Measurements from ENCODE around the gene LETMD1. TPM values are rescaled to one million over a fixed set of nuclear protein-coding genes. Genes with fewer than 3 reads are reported as not detected.

LETMD1 gene
- total RNA-seq: 10 to 100 TPM; 59.5 to 87.2 (median 72.4) TPM
- 10 to 100 TPM; 37.0 to 66.0 (median 55.3) TPM for polyA plus RNA-seq

GRCh38 chr12:51047655-51048540, at the start of gene LETMD1:
Gene LETMD1 (plus strand): TSS chr12:51048327. CDS start chr12:51048357, 30 bp downstream.
- TF ChIP-seq POLR2AphosphoS5 (IDR thresholded peaks at IDR 0.05) (peak; percentile 60 to 91 (median 86)), EP300 (IDR thresholded peaks at IDR 0.05) (no peak), POLR2A (IDR thresholded peaks at IDR 0.05) (peak; percentile 50 to 56), CTCF (IDR thresholded peaks at IDR 0.05) (peak; percentile 80 to 89 (median 87))
- peak; percentile 98 for DNase-seq
- Histone ChIP-seq H3K4me1 (peaks cover 0 to 26% (median 21%) of the 10 kb centered on the region in 4 donors), H3K4me3 (peak within 1 kb of the TSS; percentile 71 to 83 (median 77)), H3K27ac (peak within 1 kb of the TSS; percentile 89 to 95 (median 92)), H3K36me3 (peaks cover 0 to 28% (median 4%) of the 10 kb centered on the region in 4 donors), H3K27me3 (no peaks in the 10 kb centered on the region), H3K9me3 (no peaks in the 10 kb centered on the region)
- WGBS, 2 donors: 3 to 4% methylated on average over 51 of the region's 51 CpGs
- intact Hi-C loops (cut with DNase I): loop anchor here (1.0 to 5.0 kb wide), 7 partner anchors 21 to 293 kb away; partner anchors contain the start of genes CSRNP2, DAZAP2, POU6F1 and SLC11A2

DNA sequence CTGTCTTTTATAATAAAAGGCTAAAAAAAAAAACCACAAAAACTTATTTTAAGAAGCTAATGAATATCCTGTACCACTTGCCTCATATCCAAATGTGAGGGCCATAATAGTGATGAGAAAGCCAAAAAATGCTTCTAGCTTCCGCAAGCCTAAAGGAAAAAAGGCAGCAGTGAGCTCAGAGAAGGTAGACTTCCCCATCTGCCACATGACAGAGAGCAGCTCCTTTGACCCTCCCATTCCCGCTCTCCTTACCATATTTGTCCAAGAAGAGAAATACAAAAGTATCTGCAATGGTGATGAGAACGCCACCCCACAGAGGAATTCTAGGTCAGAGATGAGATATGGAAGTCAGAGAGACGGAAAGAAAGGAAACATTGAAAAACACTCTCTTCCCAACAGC, 49.0 kb upstream of the LETMD1 start:
- Histone ChIP-seq H3K4me3 (no peak overlapping the region), H3K27ac (no peak overlapping the region), H3K9me3 (no peaks in the 10 kb centered on the region), H3K4me1 (no peaks in the 10 kb centered on the region), H3K36me3 (peaks cover 9 to 93% (median 18%) of the 10 kb centered on the region in 4 donors), H3K27me3 (no peaks in the 10 kb centered on the region)
- intact Hi-C loops (cut with DNase I): no loop called here
- no peak for DNase-seq
- no peak for TF ChIP-seq POLR2AphosphoS5 (IDR thresholded peaks at IDR 0.05)
- no peak for TF ChIP-seq EP300 (IDR thresholded peaks at IDR 0.05)
- no peak for TF ChIP-seq POLR2A (IDR thresholded peaks at IDR 0.05)
- TF ChIP-seq CTCF (IDR thresholded peaks at IDR 0.05): no peak
- 92 to 95% methylated on average over 4 of the region's 4 CpGs for WGBS, 2 donors

DNA sequence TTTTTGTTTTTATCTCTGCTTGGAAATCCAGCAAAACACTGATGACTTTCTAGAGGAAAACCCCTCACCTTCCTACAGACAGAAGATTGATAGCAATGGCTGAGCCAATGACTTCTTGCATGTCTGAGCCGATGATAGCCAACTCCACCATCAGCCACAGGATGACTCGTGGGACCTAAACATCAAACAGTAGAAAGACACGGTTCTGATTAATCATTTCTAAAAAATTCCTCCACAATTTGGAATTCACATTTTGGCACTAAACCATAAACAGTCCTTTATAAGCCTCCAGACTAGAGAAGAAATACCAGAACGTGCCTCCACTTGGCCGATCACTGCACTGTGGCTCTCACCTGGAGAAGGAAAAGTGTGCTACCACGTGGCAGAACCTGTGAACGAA, 47.9 kb upstream of the LETMD1 start:
- Histone ChIP-seq H3K4me3 (no peak overlapping the region), H3K9me3 (no peaks in the 10 kb centered on the region), H3K27ac (no peak overlapping the region), H3K27me3 (no peaks in the 10 kb centered on the region), H3K4me1 (no peaks in the 10 kb centered on the region), H3K36me3 (peaks cover 0 to 93% (median 24%) of the 10 kb centered on the region in 4 donors)
- no peak for DNase-seq
- intact Hi-C loops (cut with DNase I): no loop called here
- TF ChIP-seq EP300 (IDR thresholded peaks at IDR 0.05): no peak
- WGBS, 2 donors: 87 to 89% methylated on average over 7 of the region's 7 CpGs

DNA sequence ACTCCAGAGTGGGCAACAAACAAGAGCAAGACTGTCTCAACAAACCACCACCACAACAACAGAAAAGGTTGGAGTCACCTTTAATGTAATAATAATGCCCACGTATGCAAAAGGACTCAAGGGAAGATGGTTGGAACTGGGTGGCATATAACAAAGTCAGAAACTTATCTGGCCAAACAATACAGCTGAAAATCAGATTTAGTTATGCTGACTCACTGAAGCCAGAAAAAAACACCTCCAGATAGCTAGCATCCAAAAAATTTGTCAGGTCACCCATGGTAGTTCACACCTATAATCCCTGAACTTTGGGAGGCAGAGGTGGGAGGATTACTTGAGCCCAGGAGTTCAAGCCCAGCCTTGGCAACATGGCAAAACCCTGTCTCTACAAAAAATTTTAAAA, 46.3 kb upstream of the LETMD1 start:
- Histone ChIP-seq H3K4me1 (no peaks in the 10 kb centered on the region), H3K27me3 (no peaks in the 10 kb centered on the region), H3K27ac (no peak overlapping the region), H3K9me3 (no peaks in the 10 kb centered on the region), H3K36me3 (peaks cover 6 to 93% (median 17%) of the 10 kb centered on the region in 4 donors), H3K4me3 (no peak overlapping the region)
- 86 to 100% methylated on average over 1 of the region's 1 CpG for WGBS, 2 donors
- intact Hi-C loops (cut with DNase I): no loop called here
- TF ChIP-seq CTCF (IDR thresholded peaks at IDR 0.05): no peak
- no peak for TF ChIP-seq POLR2AphosphoS5 (IDR thresholded peaks at IDR 0.05)
- no peak for TF ChIP-seq EP300 (IDR thresholded peaks at IDR 0.05)
- TF ChIP-seq POLR2A (IDR thresholded peaks at IDR 0.05): no peak
- no peak for DNase-seq

DNA sequence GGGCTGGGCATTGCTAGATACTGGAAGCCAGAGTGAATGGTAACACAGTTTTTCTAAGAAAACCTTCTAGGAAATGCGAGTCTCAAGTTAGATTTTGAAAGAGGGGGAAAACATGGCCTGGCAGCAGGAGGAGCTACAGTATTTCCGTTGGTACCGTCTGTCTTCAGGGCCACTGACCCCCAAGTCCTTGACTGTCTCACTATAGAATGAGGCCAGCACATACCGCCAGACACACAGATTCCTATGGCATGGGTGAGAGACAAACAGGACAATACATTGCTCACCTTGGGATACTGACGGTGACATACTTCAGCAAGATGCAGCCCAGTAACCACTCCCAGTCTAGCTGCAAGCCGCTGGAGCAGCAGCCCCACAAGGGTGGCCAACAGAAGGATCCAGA, 43.6 kb upstream of the LETMD1 start:
- 92 to 93% methylated on average over 6 of the region's 6 CpGs for WGBS, 2 donors
- TF ChIP-seq POLR2A (IDR thresholded peaks at IDR 0.05) (no peak), POLR2AphosphoS5 (IDR thresholded peaks at IDR 0.05) (no peak), EP300 (IDR thresholded peaks at IDR 0.05) (no peak), CTCF (IDR thresholded peaks at IDR 0.05) (no peak)
- intact Hi-C loops (cut with DNase I): no loop called here
- no peaks in the 10 kb centered on the region for H3K9me3 ChIP-seq
- no peak overlapping the region for H3K27ac ChIP-seq
- H3K36me3 ChIP-seq: peaks cover 6 to 83% (median 16%) of the 10 kb centered on the region in 4 donors
- no peaks in the 10 kb centered on the region for H3K4me1 ChIP-seq
- no peaks in the 10 kb centered on the region for H3K27me3 ChIP-seq
- DNase-seq: no peak
- H3K4me3 ChIP-seq: no peak overlapping the region

Measured in sigmoid colon (tissue), 7 donors.